HG02938 (cell line): ENCODE results near the gene CABLES1.

Source experiments
- ATAC-seq: cut with Tn5 transposase; IDR thresholded peaks from one replicate; pipeline ENCODE4 v1.9.1; 2021; ENCODE audit warnings: mild to moderate bottlenecking, moderate library complexity; ENCODE audit not compliant: unreplicated experiment

Gene CABLES1

DNA sequence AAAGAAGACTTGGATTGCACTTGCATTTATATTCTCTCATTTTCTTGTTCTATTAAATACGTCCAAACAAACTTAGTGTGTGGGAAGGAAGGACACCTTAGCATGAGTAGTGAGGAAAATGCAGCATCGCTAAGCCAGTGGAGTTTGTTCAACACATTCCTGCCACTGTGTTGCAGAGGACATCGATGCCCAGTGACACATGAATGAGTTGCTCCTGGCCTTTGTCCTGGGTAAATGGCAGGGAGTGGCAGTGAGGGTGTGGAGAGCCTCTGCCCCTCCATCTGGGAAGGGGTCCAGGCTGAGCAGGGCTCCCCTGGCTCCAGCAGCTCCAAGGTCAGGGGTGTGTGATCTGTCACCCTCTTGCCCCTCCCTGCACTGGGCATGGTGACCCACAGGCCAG is 75.9 kb downstream of the CABLES1 start:
- ATAC-seq, result no peak

DNA sequence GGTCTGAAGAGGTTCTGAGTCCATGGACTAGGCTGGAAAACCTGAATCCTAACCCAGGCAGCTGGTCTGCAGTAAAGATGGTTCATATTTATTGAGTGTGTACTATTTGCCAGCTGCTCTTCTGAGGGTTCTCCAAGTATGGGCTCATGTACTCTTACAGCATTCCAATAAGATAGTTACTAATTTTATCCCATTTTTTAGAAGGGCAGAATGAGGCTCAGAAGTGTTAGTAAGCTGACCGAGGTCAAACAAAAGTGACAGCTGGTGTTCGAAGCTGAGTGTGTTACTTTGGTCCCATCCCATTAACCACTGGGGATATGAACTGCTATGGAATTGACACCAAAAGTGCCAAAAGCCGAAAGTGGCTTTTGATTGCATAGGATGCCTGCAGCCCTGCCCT is 76.9 kb downstream of the CABLES1 start:
- no peak for ATAC-seq

- no peak for ATAC-seq
These were observed 77.9 kb downstream of the CABLES1 start for GRCh38 chr18:23213200-23213599.

DNA sequence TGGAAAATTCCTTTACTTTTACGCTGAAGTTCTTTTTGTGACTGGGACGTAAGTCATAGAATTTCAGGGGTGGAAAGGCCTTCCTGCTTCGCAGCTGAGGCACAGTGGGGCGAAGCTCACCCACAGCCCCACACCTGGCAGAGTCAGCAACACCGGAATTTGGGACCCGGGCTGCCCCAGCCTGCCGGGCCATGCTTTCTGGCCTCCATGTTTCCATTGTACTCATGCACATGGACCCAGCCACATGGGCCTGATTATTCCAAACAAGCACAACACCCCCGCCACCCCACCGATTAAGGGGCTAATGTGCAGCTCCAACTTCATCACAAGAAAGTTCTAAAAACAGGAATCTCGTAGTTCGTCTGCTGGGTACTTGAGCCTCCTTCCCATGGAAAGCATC is 82.5 kb downstream of the CABLES1 start:
- ATAC-seq, result no peak

DNA sequence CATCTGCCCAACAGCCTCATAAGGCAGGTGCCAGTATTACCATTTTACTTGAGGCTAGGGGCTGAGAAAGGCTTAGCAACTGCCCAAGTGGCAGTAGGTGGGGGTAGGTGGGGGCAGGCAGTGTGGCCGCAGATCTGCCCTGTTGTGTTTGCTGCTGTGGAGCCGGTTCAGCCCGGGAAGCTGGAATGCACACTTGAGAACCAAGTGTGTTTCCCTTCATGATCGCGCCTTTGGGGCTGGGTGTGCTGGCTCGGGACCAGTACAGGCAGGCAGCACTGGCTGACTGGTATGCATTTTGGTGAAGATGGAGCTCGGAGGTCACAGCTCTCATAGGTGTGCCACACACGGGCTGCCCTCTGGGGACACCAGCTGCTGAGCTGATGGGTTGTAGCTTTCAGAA is 85.1 kb downstream of the CABLES1 start:
- ATAC-seq, result no peak

GRCh38 chr18:23223641-23224040 is 88.4 kb downstream of the CABLES1 start:
- no peak for ATAC-seq

DNA sequence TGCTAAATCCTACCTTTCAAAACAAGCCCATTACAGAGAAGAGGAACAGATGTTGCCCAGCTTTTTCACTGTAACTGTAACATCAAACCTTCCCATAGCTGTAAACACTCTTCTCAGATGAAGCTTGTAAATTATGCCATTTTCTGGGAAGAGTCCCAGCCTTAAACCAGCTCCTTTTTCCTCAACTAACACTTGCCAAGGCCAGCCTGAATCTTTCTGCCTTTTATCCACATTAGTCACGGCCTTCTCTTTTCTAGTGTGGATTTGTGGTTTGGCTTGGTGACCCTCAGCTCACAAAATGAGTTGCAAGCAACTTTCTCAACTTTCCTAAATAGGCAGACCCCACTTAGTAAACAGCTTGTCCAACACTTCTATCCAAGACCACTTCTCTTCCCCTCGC is 90.2 kb downstream of the CABLES1 start:
- ATAC-seq, result no peak

GRCh38 chr18:23226391-23226790 is 91.1 kb downstream of the CABLES1 start:
- no peak for ATAC-seq

GRCh38 chr18:23226930-23227725 is 91.8 kb downstream of the CABLES1 start:
- ATAC-seq, result no peak

DNA sequence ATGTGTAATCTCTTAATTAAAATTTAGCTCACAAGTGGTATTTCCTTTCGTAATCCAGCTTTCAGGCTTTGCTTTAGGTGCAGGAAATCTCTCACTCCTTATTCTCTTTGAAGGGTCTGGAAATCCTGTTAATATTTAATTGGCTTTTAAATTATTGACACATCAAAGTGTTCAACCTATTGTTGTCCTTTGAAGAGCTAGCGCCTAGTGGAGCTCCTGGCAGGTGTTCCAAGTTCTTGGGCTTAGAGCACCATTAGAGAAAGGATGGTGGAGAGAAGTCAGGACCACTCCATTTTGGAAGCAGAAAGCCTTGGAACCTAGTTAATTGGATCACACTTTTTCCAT is 92.4 kb downstream of the CABLES1 start:
- no peak for ATAC-seq

DNA sequence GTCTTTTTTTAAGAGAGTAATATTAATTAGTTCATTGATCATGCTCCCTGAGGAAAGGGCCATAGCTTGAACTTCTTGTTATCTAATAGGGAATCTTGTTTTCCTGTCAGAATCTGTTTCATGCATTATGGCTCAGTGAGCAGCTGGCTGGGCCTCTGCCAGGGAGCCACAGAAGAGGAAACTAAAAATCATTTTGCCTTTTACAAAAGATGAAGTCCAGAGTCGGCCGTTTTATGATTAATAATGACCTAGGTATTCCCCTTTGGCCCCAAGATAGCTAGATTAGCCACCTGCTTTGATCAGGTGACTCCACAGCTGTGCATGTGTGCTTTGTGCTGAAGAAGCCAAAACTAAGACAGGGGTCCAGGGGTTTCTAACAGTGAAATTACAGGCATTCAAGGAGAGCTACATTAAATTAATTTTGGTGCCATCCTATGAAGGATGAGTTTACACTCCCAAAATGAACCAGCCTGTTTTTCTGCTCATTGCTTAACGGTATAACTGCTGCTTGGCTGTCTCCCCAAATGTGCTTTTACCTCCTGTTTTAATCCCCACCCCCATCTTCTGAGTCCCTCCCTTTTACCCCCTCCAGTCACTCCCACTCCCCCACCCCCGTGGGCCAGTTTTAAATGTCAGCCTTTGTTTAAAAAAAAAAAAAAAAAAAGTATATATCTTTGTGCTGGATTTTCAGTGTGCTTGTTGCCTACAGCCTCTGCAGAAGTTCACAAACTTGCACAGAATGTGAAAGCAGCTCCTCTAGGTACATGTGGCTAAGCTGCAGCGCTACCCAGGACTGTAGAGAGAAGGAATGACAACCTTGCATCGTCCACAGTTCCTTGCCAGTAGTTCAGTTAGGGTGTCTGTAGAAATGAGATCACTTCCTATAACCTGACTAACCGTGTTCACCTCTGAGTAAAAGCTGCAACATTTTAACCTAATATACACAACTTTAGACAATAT is 93.1 kb downstream of the CABLES1 start:
- ATAC-seq, result peak; percentile 31

DNA sequence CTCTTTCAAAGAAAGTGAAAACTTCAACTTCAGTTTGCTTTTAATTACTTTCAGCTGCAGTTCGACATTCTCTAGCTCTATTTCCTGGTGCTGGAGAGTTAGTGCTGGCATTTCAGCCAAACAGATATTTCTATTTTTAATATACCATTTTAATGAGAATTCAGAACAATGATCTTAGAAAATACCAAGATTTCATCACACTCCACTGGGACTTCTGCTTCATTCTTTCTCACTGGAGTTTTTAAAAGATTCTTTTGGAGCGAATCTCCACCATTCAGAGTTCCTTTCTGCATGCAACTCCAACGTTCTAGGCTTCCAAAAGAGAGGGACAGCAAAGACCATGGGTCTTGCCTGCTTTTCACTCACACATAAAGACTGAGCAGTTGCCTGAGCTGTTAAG is 94.2 kb downstream of the CABLES1 start:
- no peak for ATAC-seq

DNA sequence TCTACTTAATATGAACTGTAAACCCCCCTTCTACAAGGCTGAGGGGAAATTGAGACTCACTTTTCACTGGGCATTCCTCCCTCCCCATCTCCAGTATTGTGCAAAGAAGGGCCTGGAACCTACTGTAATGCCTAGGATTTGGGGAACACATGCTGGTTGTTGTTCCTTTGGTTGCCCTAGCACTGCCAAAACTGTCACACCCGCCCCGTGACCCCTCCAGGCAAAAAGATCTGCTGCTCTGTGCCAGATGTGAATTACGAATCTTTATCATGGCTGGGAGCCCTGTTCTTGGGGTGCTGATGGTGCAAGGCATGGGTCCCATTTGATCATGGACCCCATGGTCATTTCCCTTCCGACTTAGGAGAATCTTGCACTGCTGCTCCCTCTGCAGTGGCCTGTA is 95.4 kb downstream of the CABLES1 start:
- ATAC-seq, result no peak

- ATAC-seq, result peak; percentile 84
These were observed 96.2 kb downstream of the CABLES1 start for GRCh38 chr18:23231340-23232021.

DNA sequence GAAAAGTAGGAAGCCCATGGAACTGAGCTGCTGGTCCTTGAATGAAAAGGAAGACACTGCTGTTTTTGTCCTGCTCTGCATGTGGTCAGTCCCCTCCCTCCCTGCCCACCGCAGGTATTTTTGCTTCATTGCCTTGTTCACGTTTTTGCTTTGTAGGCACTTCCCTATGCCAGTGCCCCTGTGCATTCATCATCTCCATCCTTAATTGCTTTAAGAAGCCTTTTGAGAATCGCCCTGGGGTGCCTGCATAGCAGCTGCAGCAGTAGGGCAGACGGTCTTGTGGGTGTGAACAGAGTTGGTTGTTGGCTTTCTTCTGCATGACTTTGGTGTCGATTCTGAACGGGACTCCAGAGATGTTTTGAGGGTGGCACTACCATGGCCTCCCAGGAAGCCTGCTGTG is 97.0 kb downstream of the CABLES1 start:
- no peak for ATAC-seq

DNA sequence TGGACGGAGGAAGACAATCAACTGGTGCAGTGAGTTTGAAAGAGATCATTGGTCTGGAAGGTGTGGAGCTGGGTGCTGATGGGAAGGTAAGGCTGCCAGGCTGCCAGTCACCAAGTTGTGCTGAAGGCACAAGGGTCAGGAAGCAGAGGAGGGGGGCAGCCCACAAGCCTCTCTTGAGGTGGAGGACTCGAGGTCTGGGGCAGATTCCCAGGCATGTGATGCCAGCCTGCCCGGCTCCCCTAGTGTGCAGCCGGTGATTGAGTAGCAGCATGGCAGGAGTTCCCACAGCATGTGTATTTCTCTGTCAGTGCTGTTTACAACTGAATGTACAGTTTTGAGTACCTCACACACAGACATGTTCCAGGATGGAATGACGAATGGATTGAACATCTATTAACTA is 99.3 kb downstream of the CABLES1 start:
- no peak for ATAC-seq

GRCh38 chr18:23235336-23235735 is 100.1 kb downstream of the CABLES1 start:
- no peak for ATAC-seq

- ATAC-seq, result no peak
These were observed 100.6 kb downstream of the CABLES1 start for GRCh38 chr18:23235860-23236259.

DNA sequence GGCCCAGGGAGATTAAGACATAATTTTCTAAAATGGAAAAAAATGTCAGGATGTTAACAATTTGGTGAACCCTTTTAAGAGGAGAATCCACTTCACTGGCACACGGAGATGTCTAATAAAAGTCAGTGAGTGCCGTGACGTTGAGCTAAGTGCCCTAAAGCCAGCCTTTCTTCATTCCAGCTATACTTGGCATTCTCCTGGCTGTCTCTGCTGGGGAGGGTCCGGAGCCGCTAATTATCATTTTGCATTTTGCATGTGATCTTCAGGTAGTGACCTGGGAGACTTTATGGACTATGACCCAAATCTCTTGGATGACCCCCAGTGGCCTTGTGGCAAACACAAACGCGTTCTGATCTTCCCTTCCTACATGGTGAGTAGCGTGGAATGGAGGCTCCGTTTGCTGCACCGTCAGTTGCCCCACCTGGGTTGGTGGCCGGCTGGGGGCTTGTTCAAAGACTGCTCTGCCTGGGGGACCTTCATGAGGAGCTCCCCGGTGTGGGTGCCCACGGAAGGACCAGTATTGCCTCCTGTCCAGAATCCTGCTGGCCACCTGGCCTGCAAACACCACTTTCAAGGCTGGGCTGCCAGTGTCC is 101.7 kb downstream of the CABLES1 start:
- no peak for ATAC-seq

- ATAC-seq, result peak; percentile 49
These were observed 102.4 kb downstream of the CABLES1 start for GRCh38 chr18:23237524-23238151.

GRCh38 chr18:23238152-23238531 is 102.9 kb downstream of the CABLES1 start:
- no peak for ATAC-seq
